NCI-H510A (cell line): ENCODE data around the gene HUWE1.
A peak's percentile ranks its signal among the peaks of the same experiment; 100 is the strongest.
"Not testable (repeated sequence)": the region's sequence is repeated elsewhere in the genome, so short reads cannot be mapped to it uniquely, and the experiment has no call there.

Experiments used
- DNase-seq: peaks from one replicate; lab custom pipeline; 2025; lab: John Stamatoyannopoulos, UW

Gene HUWE1

GRCh38 chrX:53686151-53686885 is at the start of gene HUWE1:
Gene HUWE1 (minus strand): TSS chrX:53686719. CDS start chrX:53654107, 32,612 bp downstream.
- DNase-seq, result peak; percentile 47

- no peak for DNase-seq
Measured at GRCh38 chrX:53732797-53733196, 46.3 kb upstream of the HUWE1 start.

- DNase-seq, result no peak
Measured at GRCh38 chrX:53729751-53730150, 43.2 kb upstream of the HUWE1 start.

- no peak for DNase-seq
Measured at GRCh38 chrX:53728506-53728905, 42.0 kb upstream of the HUWE1 start.

- no peak for DNase-seq
Measured at GRCh38 chrX:53724872-53725271, 38.4 kb upstream of the HUWE1 start.

- DNase-seq, result no peak
Measured at GRCh38 chrX:53723381-53723780, 36.9 kb upstream of the HUWE1 start.

- DNase-seq, result not testable (repeated sequence)
Measured at GRCh38 chrX:53721610-53722009, 35.1 kb upstream of the HUWE1 start.

- DNase-seq, result not testable (repeated sequence)
Measured at GRCh38 chrX:53719666-53720065, 33.1 kb upstream of the HUWE1 start.

GRCh38 chrX:53718073-53718472 is 31.6 kb upstream of the HUWE1 start:
- DNase-seq, result no peak

GRCh38 chrX:53717205-53717604 is 30.7 kb upstream of the HUWE1 start:
- no peak for DNase-seq

GRCh38 chrX:53716328-53717088 is 30.0 kb upstream of the HUWE1 start:
- no peak for DNase-seq

- no peak for DNase-seq
Measured at GRCh38 chrX:53715346-53715924, 28.9 kb upstream of the HUWE1 start.

GRCh38 chrX:53714580-53715345 is 28.2 kb upstream of the HUWE1 start:
- no peak for DNase-seq

- DNase-seq, result no peak
Measured at GRCh38 chrX:53713987-53714579, 27.6 kb upstream of the HUWE1 start.

- no peak for DNase-seq
Measured at GRCh38 chrX:53711436-53711835, 24.9 kb upstream of the HUWE1 start.

GRCh38 chrX:53704854-53705253 is 18.3 kb upstream of the HUWE1 start:
- no peak for DNase-seq

GRCh38 chrX:53704294-53704693 is 17.8 kb upstream of the HUWE1 start:
- DNase-seq, result no peak

- no peak for DNase-seq
Measured at GRCh38 chrX:53695946-53696549, 9.5 kb upstream of the HUWE1 start.

GRCh38 chrX:53694642-53695041 is 8.1 kb upstream of the HUWE1 start:
- DNase-seq, result no peak

- DNase-seq, result no peak
Measured at GRCh38 chrX:53688300-53688699, 1.8 kb upstream of the HUWE1 start.

GRCh38 chrX:53685711-53686110 is 808 bp downstream of the HUWE1 start:
- DNase-seq, result no peak
